ENCODE measurements around the gene OR5AU1.
A peak's percentile ranks its signal among the peaks of the same experiment; 100 is the strongest.

Gene OR5AU1

DNA sequence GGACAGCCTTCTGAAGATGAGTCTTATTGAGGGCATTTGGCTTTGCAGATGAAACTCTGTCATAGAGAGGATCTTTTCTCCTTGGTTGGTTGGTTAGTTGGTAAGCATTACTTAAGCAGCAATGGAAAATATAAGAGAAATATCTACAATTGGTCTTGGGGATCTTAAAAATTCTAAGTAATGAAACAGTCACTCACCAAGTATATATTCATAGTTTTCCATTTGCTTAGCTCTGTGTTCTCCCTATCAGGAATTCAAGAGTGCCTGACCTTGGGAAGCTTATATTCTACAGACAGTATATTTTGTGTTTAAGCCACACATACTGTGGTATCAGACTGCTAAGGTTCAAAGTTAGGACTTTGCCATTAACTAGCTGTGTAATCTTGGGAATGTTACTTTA lies at the start of gene OR5AU1:
Gene OR5AU1 (minus strand): TSS at position 101 of the 400 bp plus-strand sequence. CDS start 191 bp downstream, outside the sequence.
- no peak for DNase-seq (ENCODE audit: low spot score)

GRCh38 chr14:21205026-21205677 lies 49.3 kb upstream of the OR5AU1 start:
- no peak for DNase-seq (ENCODE audit: low spot score)

- no peak for DNase-seq (ENCODE audit: low spot score)
Observed at GRCh38 chr14:21204167-21205025, 48.5 kb upstream of the OR5AU1 start.

GRCh38 chr14:21203470-21204166 lies 47.8 kb upstream of the OR5AU1 start:
- no peak for DNase-seq (ENCODE audit: low spot score)

DNA sequence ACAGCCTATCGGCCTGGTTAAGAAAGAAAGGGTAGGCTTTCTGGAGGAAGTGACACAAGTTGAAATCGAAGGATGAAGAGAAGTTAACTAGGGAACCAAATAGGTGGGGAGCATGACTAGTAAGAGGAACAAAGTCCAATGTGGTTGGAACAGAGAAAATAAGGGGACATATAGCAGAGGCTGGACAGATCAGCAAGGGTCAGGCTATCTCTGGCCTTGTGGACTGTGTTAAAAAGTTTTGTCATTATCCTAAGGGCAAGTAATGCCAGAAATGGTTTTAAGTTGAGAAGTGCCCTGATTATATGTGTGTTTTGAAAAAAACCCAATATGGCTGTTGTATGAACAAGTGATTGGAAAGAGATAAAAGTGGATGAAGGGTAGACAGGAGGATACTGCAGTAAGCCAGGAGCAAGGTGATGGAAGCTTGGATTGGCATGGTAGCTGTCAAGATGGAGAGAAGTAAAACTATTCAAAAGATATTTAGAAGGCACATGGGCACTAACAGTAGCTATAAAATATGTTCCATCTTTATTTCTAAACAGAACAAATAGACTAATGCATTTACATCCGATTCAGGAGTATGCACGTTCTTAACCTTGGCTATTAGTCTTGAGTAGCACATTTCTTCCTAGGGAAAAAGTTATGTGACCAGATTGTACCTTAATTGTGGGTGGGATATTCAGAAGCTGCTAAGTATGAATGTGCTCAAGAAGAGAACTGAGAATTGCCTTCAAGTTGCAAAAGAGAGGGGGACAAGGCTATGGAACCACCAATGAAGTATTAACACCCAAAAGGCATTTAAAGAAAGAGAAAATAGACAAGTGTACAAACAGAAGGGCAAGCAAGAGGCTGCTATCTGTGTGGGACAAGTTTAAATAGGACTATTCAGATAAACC lies 46.8 kb upstream of the OR5AU1 start:
- DNase-seq (ENCODE audit: low spot score), result no peak

DNA sequence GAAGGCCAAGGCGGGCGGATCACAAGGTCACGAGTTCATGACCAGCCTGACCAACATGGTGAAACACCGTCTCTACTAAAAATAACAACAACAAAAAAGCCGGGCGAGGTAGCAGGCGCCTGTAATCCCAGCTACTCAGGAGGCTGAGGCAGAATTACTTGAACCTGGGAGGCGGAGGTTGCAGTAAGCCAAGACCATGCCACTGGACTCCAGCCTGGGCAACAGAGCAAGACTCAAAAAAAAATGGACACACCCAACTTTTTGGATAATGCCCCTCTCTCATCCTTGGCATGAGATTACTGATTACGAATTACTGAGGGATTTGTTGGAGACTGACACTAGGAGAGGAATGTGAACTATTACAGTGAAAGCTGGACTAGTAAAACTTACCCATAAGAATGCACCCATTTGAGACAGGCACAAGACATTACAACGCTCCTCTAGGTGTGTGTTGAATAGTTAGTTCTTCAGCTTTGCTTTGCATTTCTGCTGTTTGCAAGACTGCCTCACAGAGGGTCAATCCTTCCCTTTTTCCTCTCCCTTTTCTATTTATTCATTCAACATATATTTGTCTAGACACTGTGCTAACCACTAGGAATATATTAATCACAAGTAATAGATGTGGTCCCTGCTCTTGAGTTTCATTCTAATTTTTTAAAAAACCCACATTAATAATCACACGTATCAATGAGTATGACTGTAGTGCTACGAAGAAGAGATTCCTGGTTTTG lies 46.0 kb upstream of the OR5AU1 start:
- no peak for DNase-seq (ENCODE audit: low spot score)

GRCh38 chr14:21200752-21201461 lies 45.0 kb upstream of the OR5AU1 start:
- DNase-seq (ENCODE audit: low spot score), result no peak

GRCh38 chr14:21199611-21200560 lies 44.0 kb upstream of the OR5AU1 start:
- no peak for DNase-seq (ENCODE audit: low spot score)

- no peak for DNase-seq (ENCODE audit: low spot score)
Observed at GRCh38 chr14:21197418-21198205, 41.7 kb upstream of the OR5AU1 start.

DNA sequence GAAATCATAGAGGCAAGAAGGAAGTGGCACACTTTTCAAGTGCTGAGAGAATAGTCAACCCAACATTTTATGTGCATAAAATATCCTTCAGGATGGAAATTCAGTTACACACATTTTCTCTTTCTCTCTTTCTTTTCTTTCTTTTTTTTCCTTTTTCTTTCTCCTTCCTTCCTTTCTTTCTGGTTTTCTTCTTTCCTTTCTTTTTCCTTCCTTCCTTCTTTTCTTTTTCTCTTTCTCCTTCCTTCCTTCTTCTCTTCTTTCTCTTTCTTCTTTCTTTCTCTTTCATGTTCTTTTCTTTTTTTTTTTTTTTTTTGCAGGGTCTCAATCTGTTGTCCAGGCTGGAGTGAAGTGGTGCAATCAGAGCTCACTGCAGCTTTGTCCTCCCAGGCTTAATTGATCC lies 38.7 kb upstream of the OR5AU1 start:
- DNase-seq (ENCODE audit: low spot score), result no peak

GRCh38 chr14:21192875-21193535 lies 37.1 kb upstream of the OR5AU1 start:
- no peak for DNase-seq (ENCODE audit: low spot score)

DNA sequence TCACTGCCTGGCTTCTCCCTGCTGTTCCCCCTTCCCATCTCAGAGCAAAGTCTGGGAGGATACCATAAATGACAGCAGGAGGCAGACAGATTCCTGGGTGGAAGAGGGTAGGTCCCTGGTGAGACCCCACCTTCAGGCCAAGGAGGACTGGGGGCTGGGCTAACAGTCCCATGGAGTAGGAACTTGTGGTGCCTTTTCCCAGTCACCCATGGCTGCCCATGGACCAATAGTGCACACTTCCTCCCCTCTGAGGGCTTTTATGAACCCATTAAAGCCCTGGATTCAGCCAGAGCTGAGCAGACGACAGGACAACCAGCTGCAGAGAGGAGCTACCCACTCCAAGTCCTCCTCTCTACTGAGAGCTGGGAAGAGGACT lies 36.6 kb upstream of the OR5AU1 start:
- DNase-seq (ENCODE audit: low spot score), result no peak

DNA sequence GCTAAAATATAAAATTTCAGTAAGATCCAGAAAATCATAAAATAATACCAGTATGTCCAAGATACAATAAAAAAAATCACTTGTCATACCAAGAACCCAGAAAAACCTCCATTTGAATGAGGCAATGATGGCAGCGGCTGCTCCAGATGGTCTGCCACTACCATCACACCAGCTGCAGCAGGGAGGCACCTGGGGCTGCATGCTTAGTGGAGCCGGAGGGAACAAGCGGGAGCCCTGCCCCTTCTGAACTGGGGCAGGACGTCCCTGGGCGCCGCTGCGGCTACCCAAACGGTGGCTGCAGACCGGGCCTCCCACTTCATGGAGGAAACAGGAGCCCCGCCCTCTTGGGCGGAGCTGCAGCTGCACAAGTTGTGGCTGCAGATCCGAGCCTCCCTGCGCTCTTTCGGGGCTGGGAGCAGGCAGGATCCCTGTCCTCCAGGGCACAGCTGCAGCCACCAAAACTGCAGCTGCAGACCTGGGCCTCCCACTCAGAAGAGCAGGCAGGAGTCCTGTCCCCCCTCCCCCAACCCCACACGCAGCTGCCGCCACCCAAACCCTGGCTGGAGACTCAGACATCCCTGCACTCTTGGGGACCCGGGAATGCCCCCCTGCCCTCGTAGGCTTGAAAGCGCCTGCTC lies 36.1 kb upstream of the OR5AU1 start:
- DNase-seq (ENCODE audit: low spot score), result peak; percentile 81

DNA sequence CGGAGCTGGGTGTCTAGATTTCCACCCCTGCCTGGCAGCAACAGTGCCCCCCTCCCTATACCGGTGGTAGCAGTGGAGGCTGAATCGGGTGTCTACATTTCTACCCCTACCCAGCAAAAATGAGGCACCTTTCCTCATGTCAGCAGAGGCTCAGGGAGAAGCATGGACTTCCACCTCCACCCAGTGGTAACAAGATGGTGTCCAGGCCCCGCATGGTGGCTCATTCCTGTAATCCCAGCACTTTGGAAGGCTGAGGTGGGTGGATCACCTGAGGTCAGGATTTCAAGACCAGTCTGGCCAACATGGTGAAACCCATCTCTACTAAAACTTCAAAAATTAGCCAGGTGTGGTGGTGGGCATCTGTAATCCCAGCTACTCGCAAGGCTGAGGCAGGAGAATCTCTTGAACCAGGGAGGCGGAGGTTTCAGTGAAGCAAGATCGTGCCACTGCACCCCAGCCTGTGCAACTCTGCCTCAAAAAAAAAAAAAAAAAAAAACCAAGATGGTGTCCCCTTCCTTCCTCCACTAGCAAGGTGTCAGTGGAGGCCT lies 35.5 kb upstream of the OR5AU1 start:
- no peak for DNase-seq (ENCODE audit: low spot score)

GRCh38 chr14:21185491-21185890 lies 29.6 kb upstream of the OR5AU1 start:
- no peak for DNase-seq (ENCODE audit: low spot score)

DNA sequence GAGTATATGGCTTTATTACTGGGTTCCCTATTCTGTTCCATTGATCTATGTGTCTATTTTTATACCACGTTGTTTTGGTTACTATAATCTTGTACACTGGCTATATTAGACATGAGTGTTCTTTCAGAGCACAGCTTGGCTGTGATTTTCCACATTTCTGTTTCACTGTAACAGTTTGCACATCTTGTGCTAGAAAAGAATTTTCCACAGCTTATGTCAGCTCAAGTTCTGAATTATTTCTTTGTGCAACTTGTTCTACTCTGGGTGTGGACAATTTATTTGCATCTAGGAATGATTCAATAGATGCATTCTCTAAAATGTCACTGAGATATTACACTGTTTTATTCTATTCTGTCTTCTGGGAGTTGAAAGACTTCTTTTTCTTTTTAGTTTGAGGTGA lies 28.4 kb upstream of the OR5AU1 start:
- DNase-seq (ENCODE audit: low spot score), result no peak

DNA sequence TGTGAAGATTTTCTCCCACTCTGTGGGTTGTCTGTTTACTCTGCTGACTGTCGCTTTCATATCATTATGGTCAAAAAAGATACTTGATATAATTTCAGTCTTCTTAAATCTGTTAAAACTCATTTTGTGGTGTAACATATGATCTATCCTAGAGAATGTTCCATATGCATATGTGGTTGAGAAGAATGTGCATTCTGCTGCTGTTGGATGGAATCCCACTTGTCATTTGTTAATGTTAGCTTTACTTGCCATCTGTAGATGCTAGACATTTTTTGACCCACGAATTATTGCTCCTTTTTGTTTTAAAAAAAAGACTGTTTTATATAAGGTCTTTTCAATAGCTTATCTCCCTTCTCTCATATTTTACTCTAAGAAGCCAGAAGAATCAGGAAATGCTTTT lies 26.3 kb upstream of the OR5AU1 start:
- DNase-seq (ENCODE audit: low spot score), result no peak
